HUES64 (cell line): Measurements from ENCODE around the gene METTL16.

Source experiments
- H3K27ac ChIP-seq: 2 replicates; pipeline ENCODE4 v1.7.0; 2013; ENCODE audit warnings: low read depth, low read length, inconsistent platforms
- H3K27me3 ChIP-seq: 2 replicates; pipeline ENCODE4 v1.6.1; 2013; ENCODE audit warnings: mild to moderate bottlenecking, low read length; ENCODE audit not compliant: insufficient read depth
- H3K36me3 ChIP-seq: 2 replicates; pipeline ENCODE4 v1.6.1; 2013; ENCODE audit warnings: mild to moderate bottlenecking, low read length; ENCODE audit not compliant: insufficient read depth
- H3K4me1 ChIP-seq: 2 replicates; pipeline ENCODE4 v1.6.1; 2013; ENCODE audit warnings: mild to moderate bottlenecking, low read length, moderate library complexity; ENCODE audit not compliant: insufficient read depth
- H3K4me3 ChIP-seq: 2 replicates; pipeline ENCODE4 v1.5.1; 2013; ENCODE audit warnings: mild to moderate bottlenecking, low read length, moderate library complexity
- H3K9ac ChIP-seq: 2 replicates; pipeline ENCODE4 v1.6.1; 2013; ENCODE audit warnings: mild to moderate bottlenecking, low read depth, low read length
- H3K9me3 ChIP-seq: 2 replicates; pipeline ENCODE4 v1.6.1; 2013; ENCODE audit warnings: low read depth, low read length; ENCODE audit not compliant: insufficient read depth
- WGBS: fragments of 150-250, 120-280 bp; methylation state at CpG from one replicate; pipeline ENCODE4 v1.1.7; 2013; ENCODE audit warnings: missing lambda C conversion rate; 5-methylcytosine and 5-hydroxymethylcytosine counted together

Gene METTL16

GRCh38 chr17:2412561-2413021 is 99.1 kb downstream of the METTL16 start:
- Histone ChIP-seq H3K4me3 (no peak overlapping the region), H3K36me3 (peaks cover 22% of the 10 kb centered on the region), H3K9me3 (no peaks in the 10 kb centered on the region), H3K9ac (no peak overlapping the region), H3K27ac (no peak overlapping the region), H3K4me1 (no peaks in the 10 kb centered on the region), H3K27me3 (no peaks in the 10 kb centered on the region)
- WGBS, result 77% methylated on average over 2 of the region's 2 CpGs

- Histone ChIP-seq H3K9ac (no peak overlapping the region), H3K27ac (no peak overlapping the region), H3K4me1 (peaks cover 3% of the 10 kb centered on the region; the same call in 1 of the 2 replicates), H3K4me3 (no peak overlapping the region), H3K36me3 (peaks cover 22% of the 10 kb centered on the region), H3K9me3 (no peaks in the 10 kb centered on the region), H3K27me3 (no peaks in the 10 kb centered on the region)
- WGBS, result 95% methylated on average over 7 of the region's 7 CpGs
Observed at GRCh38 chr17:2410951-2411350, 100.7 kb downstream of the METTL16 start.

GRCh38 chr17:2406903-2407790 is 104.5 kb downstream of the METTL16 start:
- 84% methylated on average over 15 of the region's 15 CpGs for WGBS
- H3K27ac ChIP-seq, result peak overlapping the region; percentile 35; the same call in 1 of the 2 replicates
- H3K4me3 ChIP-seq, result no peak overlapping the region
- H3K9me3 ChIP-seq, result no peaks in the 10 kb centered on the region
- no peaks in the 10 kb centered on the region; the same call in 1 of the 2 replicates for H3K36me3 ChIP-seq
- H3K4me1 ChIP-seq, result peaks cover 10% of the 10 kb centered on the region
- no peaks in the 10 kb centered on the region for H3K27me3 ChIP-seq
- no peak overlapping the region for H3K9ac ChIP-seq

GRCh38 chr17:2406271-2406902 is 105.3 kb downstream of the METTL16 start:
- no peaks in the 10 kb centered on the region for H3K9me3 ChIP-seq
- H3K27ac ChIP-seq, result no peak overlapping the region
- no peaks in the 10 kb centered on the region for H3K27me3 ChIP-seq
- H3K9ac ChIP-seq, result no peak overlapping the region
- no peaks in the 10 kb centered on the region; the same call in 1 of the 2 replicates for H3K36me3 ChIP-seq
- peaks cover 10% of the 10 kb centered on the region for H3K4me1 ChIP-seq
- 96% methylated on average over 8 of the region's 8 CpGs for WGBS
- no peak overlapping the region for H3K4me3 ChIP-seq

GRCh38 chr17:2405247-2405926 is 106.3 kb downstream of the METTL16 start:
- no peaks in the 10 kb centered on the region for H3K27me3 ChIP-seq
- H3K9me3 ChIP-seq, result no peaks in the 10 kb centered on the region
- H3K4me1 ChIP-seq, result peaks cover 10% of the 10 kb centered on the region
- H3K4me3 ChIP-seq, result no peak overlapping the region
- H3K9ac ChIP-seq, result no peak overlapping the region
- no peaks in the 10 kb centered on the region; the same call in 1 of the 2 replicates for H3K36me3 ChIP-seq
- H3K27ac ChIP-seq, result no peak overlapping the region
- 88% methylated on average over 13 of the region's 14 CpGs for WGBS

- Histone ChIP-seq H3K36me3 (no peaks in the 10 kb centered on the region), H3K27ac (no peak overlapping the region), H3K4me1 (peaks cover 16% of the 10 kb centered on the region), H3K4me3 (no peak overlapping the region), H3K9ac (no peak overlapping the region), H3K27me3 (no peaks in the 10 kb centered on the region), H3K9me3 (no peaks in the 10 kb centered on the region)
- 95% methylated on average over 4 of the region's 4 CpGs for WGBS
Observed at GRCh38 chr17:2403044-2403443, 108.6 kb downstream of the METTL16 start.

- peak overlapping the region; percentile 95 for H3K4me3 ChIP-seq
- H3K36me3 ChIP-seq, result no peaks in the 10 kb centered on the region
- H3K9me3 ChIP-seq, result no peaks in the 10 kb centered on the region
- 27% methylated on average over 15 of the region's 15 CpGs for WGBS
- H3K27me3 ChIP-seq, result no peaks in the 10 kb centered on the region
- peak overlapping the region; percentile 69 for H3K9ac ChIP-seq
- peaks cover 21% of the 10 kb centered on the region for H3K4me1 ChIP-seq
- peak overlapping the region; percentile 34; the same call in 1 of the 2 replicates for H3K27ac ChIP-seq
Observed at GRCh38 chr17:2402544-2402943, 109.1 kb downstream of the METTL16 start.

GRCh38 chr17:2401426-2402221 is 110.1 kb downstream of the METTL16 start:
- peak overlapping the region; percentile 100 for H3K27ac ChIP-seq
- WGBS, result under 1% methylated on average over 71 of the region's 72 CpGs
- peaks cover 24% of the 10 kb centered on the region for H3K4me1 ChIP-seq
- H3K27me3 ChIP-seq, result no peaks in the 10 kb centered on the region
- no peaks in the 10 kb centered on the region for H3K9me3 ChIP-seq
- H3K9ac ChIP-seq, result peak overlapping the region; percentile 88
- H3K4me3 ChIP-seq, result peak overlapping the region; percentile 95
- H3K36me3 ChIP-seq, result no peaks in the 10 kb centered on the region

GRCh38 chr17:2400877-2401425 is 110.7 kb downstream of the METTL16 start, which contains the start of gene MNT:
TSS of gene MNT (minus strand) at chr17:2401060. CDS start at chr17:2400712, 348 bp downstream.
- H3K9ac ChIP-seq, result peak within 1 kb of the TSS; percentile 92
- no peaks in the 10 kb centered on the region for H3K9me3 ChIP-seq
- under 1% methylated on average over 50 of the region's 51 CpGs for WGBS
- H3K27ac ChIP-seq, result peak within 1 kb of the TSS; percentile 100
- H3K4me3 ChIP-seq, result peak within 1 kb of the TSS; percentile 95
- no peaks in the 10 kb centered on the region for H3K27me3 ChIP-seq
- H3K4me1 ChIP-seq, result peaks cover 29% of the 10 kb centered on the region
- H3K36me3 ChIP-seq, result no peaks in the 10 kb centered on the region

GRCh38 chr17:2400474-2400866 is 111.2 kb downstream of the METTL16 start:
- Histone ChIP-seq H3K27ac (peak overlapping the region; percentile 100), H3K36me3 (no peaks in the 10 kb centered on the region), H3K4me3 (peak overlapping the region; percentile 95), H3K4me1 (peaks cover 34% of the 10 kb centered on the region), H3K9ac (peak overlapping the region; percentile 92), H3K27me3 (no peaks in the 10 kb centered on the region), H3K9me3 (no peaks in the 10 kb centered on the region)
- WGBS, result under 1% methylated on average over 38 of the region's 43 CpGs
